Measurements from ENCODE around the gene VEGFB. TPM values are rescaled to one million over a fixed set of nuclear protein-coding genes. Genes with fewer than 3 reads are reported as not detected.
A peak's percentile ranks its signal among the peaks of the same experiment; 100 is the strongest.

VEGFB gene
- total RNA-seq, 1 donor from 2014 or later, result 44.9 TPM

DNA sequence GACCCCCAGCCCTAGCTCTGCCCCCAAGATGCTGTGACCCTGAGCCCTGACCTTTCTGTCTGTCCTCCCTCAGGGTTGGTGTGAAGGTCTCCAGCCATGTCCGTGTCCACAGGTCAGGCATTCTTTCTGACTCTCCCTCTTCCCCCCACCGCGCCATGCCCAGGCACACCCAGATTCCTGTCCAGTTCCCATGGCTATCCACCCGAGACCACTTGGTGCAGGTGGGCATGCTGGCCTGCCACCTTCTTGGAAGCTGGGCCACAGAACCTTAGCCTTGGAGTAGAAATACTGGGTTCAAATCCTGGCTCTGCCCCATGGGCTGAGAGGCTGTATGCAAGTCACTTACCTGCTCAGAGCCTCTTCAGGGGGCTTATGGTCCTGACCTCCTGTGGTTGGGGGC, 14.7 kb downstream of the VEGFB start:
- intact Hi-C loops (cut with DNase I), result no loop called here
- TF ChIP-seq POLR2A (IDR thresholded peaks at IDR 0.05) (no peak), POLR2AphosphoS5 (IDR thresholded peaks at IDR 0.05; ENCODE audit: insufficient read depth in 1 of 2, low read depth in 1 of 2) (no peak)
- TF ChIP-seq, protein P1, sequence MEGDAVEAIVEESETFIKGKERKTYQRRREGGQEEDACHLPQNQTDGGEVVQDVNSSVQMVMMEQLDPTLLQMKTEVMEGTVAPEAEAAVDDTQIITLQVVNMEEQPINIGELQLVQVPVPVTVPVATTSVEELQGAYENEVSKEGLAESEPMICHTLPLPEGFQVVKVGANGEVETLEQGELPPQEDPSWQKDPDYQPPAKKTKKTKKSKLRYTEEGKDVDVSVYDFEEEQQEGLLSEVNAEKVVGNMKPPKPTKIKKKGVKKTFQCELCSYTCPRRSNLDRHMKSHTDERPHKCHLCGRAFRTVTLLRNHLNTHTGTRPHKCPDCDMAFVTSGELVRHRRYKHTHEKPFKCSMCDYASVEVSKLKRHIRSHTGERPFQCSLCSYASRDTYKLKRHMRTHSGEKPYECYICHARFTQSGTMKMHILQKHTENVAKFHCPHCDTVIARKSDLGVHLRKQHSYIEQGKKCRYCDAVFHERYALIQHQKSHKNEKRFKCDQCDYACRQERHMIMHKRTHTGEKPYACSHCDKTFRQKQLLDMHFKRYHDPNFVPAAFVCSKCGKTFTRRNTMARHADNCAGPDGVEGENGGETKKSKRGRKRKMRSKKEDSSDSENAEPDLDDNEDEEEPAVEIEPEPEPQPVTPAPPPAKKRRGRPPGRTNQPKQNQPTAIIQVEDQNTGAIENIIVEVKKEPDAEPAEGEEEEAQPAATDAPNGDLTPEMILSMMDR (IDR thresholded peaks at IDR 0.05), result no peak
- Histone ChIP-seq H3K4me3 (no peak overlapping the region), H3K4me1 (peaks cover 51% of the 10 kb centered on the region), H3K36me3 (peaks cover 0 to 3% of the 10 kb centered on the region in 2 donors), H3K9me3 (no peaks in the 10 kb centered on the region), H3K27me3 (no peaks in the 10 kb centered on the region), H3K27ac (no peak overlapping the region)
- no peak for DNase-seq (ENCODE audit: extremely low spot score in 2 of 2)

DNA sequence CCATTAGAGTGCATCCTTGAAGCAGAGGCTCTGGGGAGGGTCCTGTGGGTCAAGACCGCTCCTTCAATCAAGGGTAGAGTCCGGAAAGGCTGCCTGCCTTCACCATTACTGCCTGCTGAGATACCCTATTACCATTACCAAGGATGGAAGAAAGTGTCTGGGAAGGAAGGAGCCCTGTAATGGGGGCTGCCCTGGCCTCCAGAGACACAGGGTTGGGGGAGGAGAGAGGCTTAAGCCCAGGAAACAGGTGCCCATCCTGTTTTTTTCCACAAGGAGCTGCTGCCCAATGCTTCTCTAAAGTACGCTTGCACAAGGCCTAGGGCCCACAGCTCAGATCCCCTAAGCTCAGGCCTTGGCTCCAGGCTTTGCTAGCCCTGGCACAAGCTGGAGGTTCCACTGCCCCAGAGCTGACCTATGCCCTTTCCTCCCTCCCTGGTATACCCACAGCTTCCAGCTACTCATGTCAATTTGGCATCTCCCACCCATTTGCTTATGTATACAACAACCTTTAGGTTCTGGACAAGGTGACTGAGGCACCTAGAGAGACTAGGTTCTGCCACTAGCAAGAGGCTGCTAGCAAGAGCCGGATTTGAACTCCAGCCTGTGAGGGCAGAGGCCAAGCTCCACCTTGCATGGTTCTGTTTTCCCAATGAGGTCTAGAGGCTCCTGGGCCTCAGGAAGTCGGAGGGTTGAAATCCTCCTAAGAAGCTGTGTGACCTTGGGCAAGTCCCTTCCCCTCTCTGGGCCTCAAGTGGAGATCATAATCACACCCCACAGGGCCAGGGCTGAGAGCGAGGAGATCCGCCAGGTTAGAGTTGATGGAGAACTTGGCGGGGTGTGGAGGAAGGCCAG, 15.4 kb downstream of the VEGFB start:
- peaks cover 47% of the 10 kb centered on the region for H3K4me1 ChIP-seq
- peaks cover 0 to 5% of the 10 kb centered on the region in 2 donors for H3K36me3 ChIP-seq
- no peak overlapping the region for H3K4me3 ChIP-seq
- H3K27ac ChIP-seq, result no peak overlapping the region
- DNase-seq (ENCODE audit: extremely low spot score in 2 of 2), result no peak
- TF ChIP-seq, protein P1 (IDR thresholded peaks at IDR 0.05), result no peak
- no peak for TF ChIP-seq POLR2A (IDR thresholded peaks at IDR 0.05)
- no peak for TF ChIP-seq POLR2AphosphoS5 (IDR thresholded peaks at IDR 0.05; ENCODE audit: insufficient read depth in 1 of 2, low read depth in 1 of 2)
- no peaks in the 10 kb centered on the region for H3K27me3 ChIP-seq
- intact Hi-C loops (cut with DNase I), result no loop called here
- H3K9me3 ChIP-seq, result no peaks in the 10 kb centered on the region

DNA sequence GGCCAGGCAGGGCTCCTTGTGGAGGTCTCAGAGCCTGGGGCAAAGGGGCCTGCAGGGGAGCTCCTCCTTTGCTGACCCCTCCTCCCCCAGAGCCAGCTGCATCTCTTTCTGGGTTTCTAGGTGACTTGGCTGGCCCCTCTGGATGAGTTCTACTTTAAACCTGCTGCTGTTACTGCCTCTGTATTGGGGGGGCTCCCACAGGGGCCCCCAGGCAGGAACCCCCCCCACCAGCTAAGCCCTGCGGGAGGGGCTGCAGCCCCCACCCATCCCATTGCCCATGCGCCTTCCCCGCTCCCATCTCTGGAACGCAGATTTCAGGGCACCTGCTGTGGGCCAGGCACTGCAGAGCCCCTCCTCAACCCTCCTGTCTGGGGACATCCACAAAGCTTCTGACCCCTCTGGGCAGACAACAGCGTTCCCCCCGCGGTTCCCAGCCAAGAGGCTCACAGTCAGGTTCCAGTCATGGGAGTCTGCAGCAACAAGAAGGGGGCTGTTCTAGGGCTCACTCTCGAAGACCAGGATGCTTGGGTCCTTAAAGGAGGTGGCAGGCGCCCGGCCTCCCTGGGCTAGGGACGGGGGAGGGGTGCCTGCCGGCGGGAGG, 16.1 kb downstream of the VEGFB start:
- intact Hi-C loops (cut with DNase I), result no loop called here
- no peak for DNase-seq (ENCODE audit: extremely low spot score in 2 of 2)
- Histone ChIP-seq H3K9me3 (no peaks in the 10 kb centered on the region), H3K36me3 (peaks cover 0 to 13% of the 10 kb centered on the region in 2 donors), H3K27ac (peak overlapping the region; percentile 73), H3K4me3 (peak overlapping the region; percentile 85 to 88), H3K4me1 (peaks cover 40% of the 10 kb centered on the region), H3K27me3 (no peaks in the 10 kb centered on the region)
- TF ChIP-seq, protein P1 (IDR thresholded peaks at IDR 0.05), result no peak
- TF ChIP-seq POLR2AphosphoS5 (IDR thresholded peaks at IDR 0.05; ENCODE audit: insufficient read depth in 1 of 2, low read depth in 1 of 2) (no peak), POLR2A (IDR thresholded peaks at IDR 0.05) (no peak)

DNA sequence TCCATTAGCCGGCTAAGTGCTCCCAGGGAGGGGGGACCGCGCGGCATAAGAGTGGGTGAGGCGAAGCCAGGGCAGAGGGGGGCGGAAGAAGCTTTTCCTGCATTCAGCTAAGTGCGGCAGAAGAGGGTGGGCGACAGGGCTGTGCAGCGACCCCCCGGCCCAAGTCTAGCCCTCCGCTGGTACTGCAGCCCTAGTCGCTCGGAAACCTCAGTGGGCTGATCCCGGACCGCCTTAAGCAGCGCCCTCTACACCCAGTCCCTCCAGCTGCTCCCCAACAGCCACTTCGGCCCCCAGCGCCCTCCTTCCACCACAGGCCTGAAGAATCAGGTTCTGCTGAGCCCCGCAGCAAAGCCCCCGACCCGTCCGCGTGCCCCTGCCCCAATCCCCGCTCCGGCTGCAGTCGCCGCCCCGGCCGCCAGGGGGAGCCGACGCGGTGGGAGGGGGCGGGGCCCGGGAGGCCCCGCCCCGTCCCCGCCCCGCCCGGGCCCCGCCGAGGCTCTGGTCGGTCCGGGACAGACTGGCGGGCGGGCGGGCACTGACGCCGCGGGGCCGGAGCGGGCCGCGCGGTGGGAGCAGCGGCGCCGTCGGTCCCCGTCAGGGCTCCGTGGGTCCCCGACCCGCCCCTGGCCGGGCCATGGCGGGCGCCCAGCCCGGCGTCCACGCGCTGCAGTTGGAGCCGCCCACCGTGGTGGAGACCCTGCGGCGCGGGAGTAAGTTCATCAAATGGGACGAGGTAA, 16.8 kb downstream of the VEGFB start, which contains the start of gene PLCB3:
TSS of gene PLCB3 (plus strand) at position 515 of the 737 bp plus-strand sequence. CDS start at position 635, 120 bp downstream.
- intact Hi-C loops (cut with DNase I), result no loop called here
- no peak for DNase-seq (ENCODE audit: extremely low spot score in 2 of 2)
- TF ChIP-seq POLR2A (IDR thresholded peaks at IDR 0.05) (peak in 1 of 2 donors; percentile 71), POLR2AphosphoS5 (IDR thresholded peaks at IDR 0.05; ENCODE audit: insufficient read depth in 1 of 2, low read depth in 1 of 2) (no peak)
- TF ChIP-seq, protein P1 (IDR thresholded peaks at IDR 0.05), result peak; percentile 30 to 87 (median 77)
- Histone ChIP-seq H3K27me3 (no peaks in the 10 kb centered on the region), H3K9me3 (no peaks in the 10 kb centered on the region), H3K36me3 (peaks cover 0 to 17% of the 10 kb centered on the region in 2 donors), H3K4me3 (peak within 1 kb of the TSS; percentile 85 to 88), H3K4me1 (peaks cover 35% of the 10 kb centered on the region), H3K27ac (peak within 1 kb of the TSS; percentile 78)
